Ovary (tissue), 9 donors: ENCODE measurements around the gene PRMT2. TPM values are rescaled to one million over a fixed set of nuclear protein-coding genes. Genes with fewer than 3 reads are reported as not detected.

Source experiments
- DNase-seq, 5 donors: peaks; one replicate each; pipeline ENCODE4 v3.0.0-alpha.2; 2019 to 2020
- H3K27ac ChIP-seq, 2 donors: fragments of 200-600 bp; one replicate each; pipeline versions ENCODE4 v1.5.1 to v1.8.0; 2019 to 2022
- H3K27me3 ChIP-seq: fragments of 200-600 bp; one replicate; pipeline ENCODE4 v1.8.0; 2022
- H3K36me3 ChIP-seq: fragments of 200-600 bp; sonication (generic); one replicate; pipeline ENCODE4 v1.5.1; 2019
- H3K4me1 ChIP-seq: one replicate; pipeline ENCODE4 v1.8.1; 2013; ENCODE audit warnings: mild to moderate bottlenecking, moderate library complexity; ENCODE audit not compliant: insufficient read depth
- H3K4me3 ChIP-seq: fragments of 200-600 bp; sonication (generic); one replicate; pipeline ENCODE4 v1.5.1; 2017
- H3K9me3 ChIP-seq, 2 donors: fragments of 200-600 bp in 1 of 2; sonication (generic) in 1 of 2; one replicate each; pipeline versions ENCODE4 v1.5.1 to v1.8.1; 2013 to 2019; ENCODE audit warnings: mild to moderate bottlenecking in 1 of 2, moderate library complexity in 1 of 2
- EP300 ChIP-seq: sonication (generic); formaldehyde crosslinking; IDR thresholded peaks from one replicate; pipeline ENCODE4 v1.6.1; 2017; ENCODE audit warnings: antibody characterized with exemption
- POLR2A ChIP-seq: fragments of 450-650 bp; IDR thresholded peaks from one replicate; pipeline ENCODE4 v1.6.1; 2017; ENCODE audit warnings: antibody characterized with exemption, mild to moderate bottlenecking, moderate library complexity
- WGBS, 3 donors: extraction: QIAGEN DNeasy Blood & Tissue Kit in 1 of 3; methylation state at CpG; one replicate each; pipeline versions ENCODE4 v1.1.5 to v1.1.7; 2013 to 2017; 5-methylcytosine and 5-hydroxymethylcytosine counted together
- intact Hi-C, 4 donors: fragments of 100-400 bp; cut with DNase I; formaldehyde crosslinking; loops; one replicate each; pipeline versions ENCODE4 v1.11.0 to v1.15.1; 2022 to 2023
- polyA plus RNA-seq, 2 donors: library from polyadenylated mRNA; stranded (reverse); fragments of 200-250 nt in 1 of 2; fragments of 350-450 nt in 1 of 2; fragmentation: Illumina TruSeq in 1 of 2; extraction: RNeasy Lipid Tissue Mini Kit (QIAGEN cat#74804) in 1 of 2; gene quantifications; one replicate each; pipeline ENCODE4 v1.2.3, GENCODE V29; 2013 to 2014
- total RNA-seq, 7 donors: library from RNA; depleted of rRNA in 2 of 7; stranded (reverse); fragments of >200 nt in 2 of 7; fragmentation: NEBNext Ultra II Directional in 3 of 7; extraction: Animal tissue kit (Norgen Biotek cat#: 25700) in 3 of 7; gene quantifications; one replicate each; pipeline versions ENCODE4 v1.1.0 to v1.2.4, GENCODE V29; 2016 to 2023
- TF ChIP-seq, protein P1 (sequence below), 3 donors: fragments of 450-650 bp in 2 of 3; fragments of 200-600 bp in 1 of 3; IDR thresholded peaks; one replicate each; pipeline versions ENCODE4 v1.5.1 to v1.8.0; 2016 to 2022; ENCODE audit warnings: antibody characterized with exemption in 3 of 3, mild to moderate bottlenecking in 1 of 3
- donor health status: DM: no; HTN: no; CAD: no; lungs with moderate emphysema.
- donor health status: DM: no; HTN: no; CAD: no.
- donor health status: Bipolar disorder and iron deficiency.
- donor health status: DM: yes; HTN: yes; CAD: no.
- donor health status: DM: no; HTN: no; CAD: no.
- donor health status: DM: yes; HTN: yes; CAD: no.

Gene PRMT2
- total and polyA plus RNA-seq, 9 donors, result 62.6 to 125 (median 98.1) TPM

DNA sequence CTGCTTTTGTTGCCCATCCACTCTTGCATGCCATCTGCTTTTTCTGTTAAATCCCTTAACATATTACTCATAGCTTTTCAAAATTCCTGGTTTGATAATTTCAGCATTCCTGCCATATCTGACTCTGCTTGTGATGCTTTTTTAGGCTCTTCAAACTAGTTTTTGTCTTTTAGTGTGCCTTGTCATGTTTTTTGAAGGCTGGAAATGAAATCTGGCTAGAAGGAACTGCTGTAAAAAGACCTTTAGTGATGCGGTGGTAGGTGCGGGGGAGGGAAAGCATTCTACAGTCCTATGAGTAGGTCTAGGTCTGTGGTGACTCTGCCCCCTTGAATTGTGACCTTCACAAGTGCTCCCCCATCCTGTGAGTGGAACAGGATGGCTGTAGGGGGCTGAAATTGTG, 15.6 kb upstream of the PRMT2 start:
- no peak for DNase-seq
- H3K27me3 ChIP-seq, result no peaks in the 10 kb centered on the region
- intact Hi-C loops, result no loop called here
- no peaks in the 10 kb centered on the region for H3K4me1 ChIP-seq
- H3K9me3 ChIP-seq, result no peaks in the 10 kb centered on the region
- H3K36me3 ChIP-seq, result no peaks in the 10 kb centered on the region
- no peak for TF ChIP-seq POLR2A
- TF ChIP-seq, protein P1, sequence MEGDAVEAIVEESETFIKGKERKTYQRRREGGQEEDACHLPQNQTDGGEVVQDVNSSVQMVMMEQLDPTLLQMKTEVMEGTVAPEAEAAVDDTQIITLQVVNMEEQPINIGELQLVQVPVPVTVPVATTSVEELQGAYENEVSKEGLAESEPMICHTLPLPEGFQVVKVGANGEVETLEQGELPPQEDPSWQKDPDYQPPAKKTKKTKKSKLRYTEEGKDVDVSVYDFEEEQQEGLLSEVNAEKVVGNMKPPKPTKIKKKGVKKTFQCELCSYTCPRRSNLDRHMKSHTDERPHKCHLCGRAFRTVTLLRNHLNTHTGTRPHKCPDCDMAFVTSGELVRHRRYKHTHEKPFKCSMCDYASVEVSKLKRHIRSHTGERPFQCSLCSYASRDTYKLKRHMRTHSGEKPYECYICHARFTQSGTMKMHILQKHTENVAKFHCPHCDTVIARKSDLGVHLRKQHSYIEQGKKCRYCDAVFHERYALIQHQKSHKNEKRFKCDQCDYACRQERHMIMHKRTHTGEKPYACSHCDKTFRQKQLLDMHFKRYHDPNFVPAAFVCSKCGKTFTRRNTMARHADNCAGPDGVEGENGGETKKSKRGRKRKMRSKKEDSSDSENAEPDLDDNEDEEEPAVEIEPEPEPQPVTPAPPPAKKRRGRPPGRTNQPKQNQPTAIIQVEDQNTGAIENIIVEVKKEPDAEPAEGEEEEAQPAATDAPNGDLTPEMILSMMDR (IDR thresholded peaks at IDR 0.05), result no peak
- H3K27ac ChIP-seq, result no peak overlapping the region
- 81 to 86% (median 81%) methylated on average over 2 of the region's 2 CpGs for WGBS, 3 donors
- no peak overlapping the region for H3K4me3 ChIP-seq

DNA sequence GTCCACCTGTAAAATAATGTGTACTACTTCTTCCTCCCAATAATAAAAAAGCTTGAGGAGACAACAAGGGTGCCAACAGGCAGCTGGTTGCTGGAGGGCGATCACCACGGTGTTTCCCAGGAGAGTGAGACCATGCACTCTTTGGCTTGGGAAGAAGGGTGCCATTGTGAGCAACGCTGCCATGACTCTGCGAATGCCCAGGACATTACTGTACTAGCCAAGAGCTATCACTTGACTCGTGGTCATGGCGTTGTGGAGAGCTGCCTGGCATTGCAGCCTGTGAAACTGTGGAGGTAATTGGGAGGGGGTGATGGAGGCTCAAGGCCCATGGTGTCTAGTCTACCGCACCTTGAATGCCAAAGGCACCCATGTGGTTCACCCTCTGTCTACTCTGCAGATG, 14.6 kb upstream of the PRMT2 start:
- no peak overlapping the region for H3K4me3 ChIP-seq
- H3K4me1 ChIP-seq, result no peaks in the 10 kb centered on the region
- no peaks in the 10 kb centered on the region for H3K27me3 ChIP-seq
- H3K27ac ChIP-seq, result peak overlapping the region in 1 of 2 donors; percentile 55
- no peak for TF ChIP-seq EP300
- no peak for TF ChIP-seq POLR2A
- TF ChIP-seq, protein P1 (IDR thresholded peaks at IDR 0.05), result no peak
- no peaks in the 10 kb centered on the region for H3K36me3 ChIP-seq
- WGBS, 3 donors, result 91 to 94% (median 93%) methylated on average over 7 of the region's 7 CpGs
- no peaks in the 10 kb centered on the region for H3K9me3 ChIP-seq
- DNase-seq, result no peak
- intact Hi-C loops, result no loop called here

DNA sequence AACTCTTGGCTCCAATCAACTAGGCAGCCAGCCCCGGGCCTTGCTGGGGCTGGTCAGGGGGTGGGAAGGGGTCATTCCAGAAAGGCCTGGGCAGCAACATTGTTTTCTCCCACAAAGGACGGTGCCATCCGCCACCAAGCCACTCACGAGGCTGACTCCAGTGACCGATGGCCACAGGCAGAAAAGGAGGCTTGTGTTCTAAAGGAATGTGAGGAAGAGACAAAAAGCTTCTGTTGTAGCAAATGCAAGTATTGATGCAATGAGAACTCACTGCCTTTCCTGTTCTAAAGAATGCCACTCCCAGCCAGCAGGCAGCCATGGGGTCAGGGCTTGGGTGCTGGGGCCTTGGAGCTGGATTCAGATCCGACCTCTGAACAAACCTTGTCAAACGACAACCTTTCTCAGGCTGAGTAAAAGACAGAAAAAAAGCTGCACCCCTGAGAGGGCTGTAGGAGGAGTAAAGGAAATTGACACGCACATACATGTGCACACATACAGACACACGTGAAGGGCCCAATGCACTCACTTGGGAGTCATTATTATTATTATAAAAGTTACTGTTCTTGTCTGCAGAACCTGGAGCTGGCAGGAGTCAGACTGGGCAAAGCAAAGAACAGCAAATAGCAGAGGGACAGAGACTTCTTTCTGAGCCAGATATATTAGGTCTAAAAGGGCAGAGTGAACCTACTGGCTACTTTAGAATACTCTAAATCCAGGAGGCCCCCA, 13.9 kb upstream of the PRMT2 start:
- Histone ChIP-seq H3K27me3 (no peaks in the 10 kb centered on the region), H3K4me3 (no peak overlapping the region), H3K9me3 (no peaks in the 10 kb centered on the region), H3K4me1 (no peaks in the 10 kb centered on the region), H3K27ac (peak overlapping the region in 1 of 2 donors; percentile 55), H3K36me3 (no peaks in the 10 kb centered on the region)
- intact Hi-C loops, result no loop called here
- TF ChIP-seq POLR2A, result no peak
- TF ChIP-seq, protein P1 (IDR thresholded peaks at IDR 0.05), result no peak
- no peak for TF ChIP-seq EP300
- DNase-seq, result no peak
- WGBS, 3 donors, result 63 to 73% (median 65%) methylated on average over 9 of the region's 9 CpGs

DNA sequence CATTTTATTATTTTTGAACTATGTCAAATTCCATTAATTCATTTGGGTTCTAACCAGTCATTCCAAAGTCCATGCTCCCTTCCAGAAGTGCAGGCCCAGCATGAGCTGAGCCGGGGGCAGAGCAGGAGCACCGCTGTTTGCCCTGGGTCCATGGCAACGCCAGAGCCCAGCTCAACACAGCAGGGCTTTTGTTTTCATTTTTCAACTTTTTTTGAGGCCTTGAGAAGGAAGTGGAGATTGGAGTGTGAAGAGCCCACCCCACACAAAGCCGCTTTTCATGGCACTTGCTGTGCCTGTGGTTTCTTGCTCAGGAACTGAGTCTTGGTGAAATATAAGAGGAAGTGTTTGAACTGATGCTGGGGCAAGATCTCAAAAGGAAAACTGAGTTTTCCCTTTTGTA, 13.2 kb upstream of the PRMT2 start:
- DNase-seq, result peak; percentile 44 to 75 (median 53)
- intact Hi-C loops, result no loop called here
- TF ChIP-seq, protein P1 (IDR thresholded peaks at IDR 0.05), result no peak
- H3K36me3 ChIP-seq, result no peaks in the 10 kb centered on the region
- no peak overlapping the region for H3K4me3 ChIP-seq
- 7 to 41% (median 14%) methylated on average over 4 of the region's 4 CpGs for WGBS, 3 donors
- no peaks in the 10 kb centered on the region for H3K9me3 ChIP-seq
- H3K27ac ChIP-seq, result peak overlapping the region in 1 of 2 donors; percentile 55
- no peaks in the 10 kb centered on the region for H3K4me1 ChIP-seq
- H3K27me3 ChIP-seq, result no peaks in the 10 kb centered on the region
